ENCODE results near the gene EFNA5. TPM values are rescaled to one million over a fixed set of nuclear protein-coding genes. Genes with fewer than 3 reads are reported as not detected.

EFNA5 gene
- total and polyA plus RNA-seq, 2 of the 13 experiments (the other 11 are each of a cell fraction or from before 2014, with no cell fraction given): not detected

- Histone ChIP-seq H2AFZ (ENCODE audit: low read length) (no peak overlapping the region), H3K79me2 (ENCODE audit: insufficient read depth, low read length) (no peaks in the 10 kb centered on the region), H3K9ac (ENCODE audit: insufficient read depth, low read depth, low read length) (no peak overlapping the region), H3K4me1 (ENCODE audit: insufficient read depth, low read length) (no peaks in the 10 kb centered on the region), H3K9me3 (ENCODE audit: low read length) (no peaks in the 10 kb centered on the region), H3K27ac (ENCODE audit: extremely low read length, insufficient read depth, low read length) (no peak overlapping the region), H4K20me1 (ENCODE audit: insufficient read depth, low read length) (no peaks in the 10 kb centered on the region), H3K36me3 (replicated peaks in 1 of 2; ENCODE audit: control insufficient read depth in 1 of 2, insufficient read depth in 2 of 2, low read length in 2 of 2) (no peaks in the 10 kb centered on the region), H3K4me2 (ENCODE audit: low read depth, low read length) (no peak overlapping the region), H3K27me3 (ENCODE audit: control insufficient read depth in 1 of 2, insufficient read depth in 2 of 2, low read length in 2 of 2) (no peaks in the 10 kb centered on the region), H3K4me3 (replicated peaks in 1 of 3; ENCODE audit: insufficient read depth in 1 of 3, low read depth in 2 of 3, low read length in 3 of 3) (no peak overlapping the region)
- FAIRE-seq: no peak
- WGBS (ENCODE audit: low lambda C conversion rate): under 1% methylated on average over 5 of the region's 5 CpGs
- ATAC-seq: no peak
- POLR2A ChIA-PET: no interaction called here
- in situ Hi-C loops (cut with HindIII; ENCODE audit: extremely low pct_ligation_motif_present, low pct_unique_long_range_greater_than_20kb): no loop called here
- CTCF ChIA-PET (ENCODE audit: low intra/inter-chr PET ratio, low total read pairs): no interaction called here
- no TSS peak for BruUV-seq (replicated peaks)
- no peak for DNase-seq (ENCODE audit: low spot score)
- TF ChIP-seq, protein P1, sequence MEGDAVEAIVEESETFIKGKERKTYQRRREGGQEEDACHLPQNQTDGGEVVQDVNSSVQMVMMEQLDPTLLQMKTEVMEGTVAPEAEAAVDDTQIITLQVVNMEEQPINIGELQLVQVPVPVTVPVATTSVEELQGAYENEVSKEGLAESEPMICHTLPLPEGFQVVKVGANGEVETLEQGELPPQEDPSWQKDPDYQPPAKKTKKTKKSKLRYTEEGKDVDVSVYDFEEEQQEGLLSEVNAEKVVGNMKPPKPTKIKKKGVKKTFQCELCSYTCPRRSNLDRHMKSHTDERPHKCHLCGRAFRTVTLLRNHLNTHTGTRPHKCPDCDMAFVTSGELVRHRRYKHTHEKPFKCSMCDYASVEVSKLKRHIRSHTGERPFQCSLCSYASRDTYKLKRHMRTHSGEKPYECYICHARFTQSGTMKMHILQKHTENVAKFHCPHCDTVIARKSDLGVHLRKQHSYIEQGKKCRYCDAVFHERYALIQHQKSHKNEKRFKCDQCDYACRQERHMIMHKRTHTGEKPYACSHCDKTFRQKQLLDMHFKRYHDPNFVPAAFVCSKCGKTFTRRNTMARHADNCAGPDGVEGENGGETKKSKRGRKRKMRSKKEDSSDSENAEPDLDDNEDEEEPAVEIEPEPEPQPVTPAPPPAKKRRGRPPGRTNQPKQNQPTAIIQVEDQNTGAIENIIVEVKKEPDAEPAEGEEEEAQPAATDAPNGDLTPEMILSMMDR (CRISPR knock-in tag; IDR thresholded peaks at IDR 0.05): no peak
- TF ChIP-seq ZNF678 (CRISPR knock-in tag; IDR thresholded peaks at IDR 0.05): no peak
- no peak for TF ChIP-seq PCBP2 (optimal IDR thresholded peaks at IDR 0.05; ENCODE audit: low read depth, low read length, poor library complexity, severe bottlenecking)
- TF ChIP-seq ZNF710 (CRISPR knock-in tag; IDR thresholded peaks at IDR 0.05; ENCODE audit: borderline replicate concordance): no peak
- TF ChIP-seq MED1 (CRISPR knock-in tag; IDR thresholded peaks at IDR 0.05): no peak
- TF ChIP-seq, protein P2, sequence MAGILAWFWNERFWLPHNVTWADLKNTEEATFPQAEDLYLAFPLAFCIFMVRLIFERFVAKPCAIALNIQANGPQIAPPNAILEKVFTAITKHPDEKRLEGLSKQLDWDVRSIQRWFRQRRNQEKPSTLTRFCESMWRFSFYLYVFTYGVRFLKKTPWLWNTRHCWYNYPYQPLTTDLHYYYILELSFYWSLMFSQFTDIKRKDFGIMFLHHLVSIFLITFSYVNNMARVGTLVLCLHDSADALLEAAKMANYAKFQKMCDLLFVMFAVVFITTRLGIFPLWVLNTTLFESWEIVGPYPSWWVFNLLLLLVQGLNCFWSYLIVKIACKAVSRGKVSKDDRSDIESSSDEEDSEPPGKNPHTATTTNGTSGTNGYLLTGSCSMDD (CRISPR knock-in tag; IDR thresholded peaks at IDR 0.05): no peak
- TF ChIP-seq IKZF5 (CRISPR knock-in tag; IDR thresholded peaks at IDR 0.05): no peak
- no peak for TF ChIP-seq GRHL1 (CRISPR knock-in tag; conservative IDR thresholded peaks at IDR 0.05)
- no peak for TF ChIP-seq HHEX (CRISPR knock-in tag; IDR thresholded peaks at IDR 0.05)
- no peak for TF ChIP-seq ZNF891 (CRISPR knock-in tag; IDR thresholded peaks at IDR 0.05)
- no peak for TF ChIP-seq POLR2A (IDR thresholded peaks at IDR 0.05; ENCODE audit: insufficient read depth in 1 of 2, low read depth in 2 of 2, low read length in 2 of 2)
- TF ChIP-seq, protein P3, sequence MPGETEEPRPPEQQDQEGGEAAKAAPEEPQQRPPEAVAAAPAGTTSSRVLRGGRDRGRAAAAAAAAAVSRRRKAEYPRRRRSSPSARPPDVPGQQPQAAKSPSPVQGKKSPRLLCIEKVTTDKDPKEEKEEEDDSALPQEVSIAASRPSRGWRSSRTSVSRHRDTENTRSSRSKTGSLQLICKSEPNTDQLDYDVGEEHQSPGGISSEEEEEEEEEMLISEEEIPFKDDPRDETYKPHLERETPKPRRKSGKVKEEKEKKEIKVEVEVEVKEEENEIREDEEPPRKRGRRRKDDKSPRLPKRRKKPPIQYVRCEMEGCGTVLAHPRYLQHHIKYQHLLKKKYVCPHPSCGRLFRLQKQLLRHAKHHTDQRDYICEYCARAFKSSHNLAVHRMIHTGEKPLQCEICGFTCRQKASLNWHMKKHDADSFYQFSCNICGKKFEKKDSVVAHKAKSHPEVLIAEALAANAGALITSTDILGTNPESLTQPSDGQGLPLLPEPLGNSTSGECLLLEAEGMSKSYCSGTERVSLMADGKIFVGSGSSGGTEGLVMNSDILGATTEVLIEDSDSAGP (CRISPR knock-in tag; IDR thresholded peaks at IDR 0.05; ENCODE audit: borderline replicate concordance): no peak
- no peak for TF ChIP-seq SOX5 (CRISPR knock-in tag; IDR thresholded peaks at IDR 0.05; ENCODE audit: borderline replicate concordance)
- intact Hi-C loops (cut with micrococcal nuclease; ENCODE audit: unreplicated experiment): no loop called here
Measured at GRCh38 chr5:107401470-107402122, 269.1 kb downstream of the EFNA5 start.

Measured in HepG2 (cell line).